ENCODE data around the gene TTLL5.

Gene TTLL5

DNA sequence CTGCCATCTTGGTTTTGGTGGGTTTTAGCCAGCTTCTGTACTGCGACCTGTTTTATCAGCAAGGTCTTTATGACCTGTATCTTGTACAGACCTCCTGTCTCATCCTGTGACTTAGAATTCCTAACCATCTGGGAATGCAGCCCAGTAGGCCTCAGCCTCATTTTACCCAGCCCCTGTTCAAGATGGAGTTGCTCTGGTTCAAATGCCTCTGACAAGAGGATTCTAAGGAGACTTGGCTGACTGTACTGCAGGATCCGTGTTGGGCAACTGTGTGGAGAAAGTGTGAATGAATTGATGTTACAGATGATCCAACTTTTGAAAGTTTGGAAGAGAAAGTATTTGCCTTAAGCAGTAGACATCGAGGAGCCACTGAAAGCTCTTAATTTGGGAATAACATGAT, 91.0 kb downstream of the TTLL5 start:
- no peak for TF ChIP-seq CTCF (IDR thresholded peaks at IDR 0.05)
- Histone ChIP-seq H3K79me2 (no peaks in the 10 kb centered on the region), H3K36me3 (ENCODE audit: control insufficient read depth, insufficient read depth, low read length) (no peaks in the 10 kb centered on the region), H3K4me2 (ENCODE audit: low read length) (no peak overlapping the region), H3K27me3 (ENCODE audit: control insufficient read depth, insufficient read depth, low read length) (no peaks in the 10 kb centered on the region), H3K4me3 (ENCODE audit: low read depth, low read length) (no peak overlapping the region), H3K27ac (no peak overlapping the region), H3K9ac (no peak overlapping the region), H3K9me3 (ENCODE audit: control insufficient read depth, low read length) (no peaks in the 10 kb centered on the region), H2AFZ (no peak overlapping the region), H3K4me1 (no peaks in the 10 kb centered on the region)

DNA sequence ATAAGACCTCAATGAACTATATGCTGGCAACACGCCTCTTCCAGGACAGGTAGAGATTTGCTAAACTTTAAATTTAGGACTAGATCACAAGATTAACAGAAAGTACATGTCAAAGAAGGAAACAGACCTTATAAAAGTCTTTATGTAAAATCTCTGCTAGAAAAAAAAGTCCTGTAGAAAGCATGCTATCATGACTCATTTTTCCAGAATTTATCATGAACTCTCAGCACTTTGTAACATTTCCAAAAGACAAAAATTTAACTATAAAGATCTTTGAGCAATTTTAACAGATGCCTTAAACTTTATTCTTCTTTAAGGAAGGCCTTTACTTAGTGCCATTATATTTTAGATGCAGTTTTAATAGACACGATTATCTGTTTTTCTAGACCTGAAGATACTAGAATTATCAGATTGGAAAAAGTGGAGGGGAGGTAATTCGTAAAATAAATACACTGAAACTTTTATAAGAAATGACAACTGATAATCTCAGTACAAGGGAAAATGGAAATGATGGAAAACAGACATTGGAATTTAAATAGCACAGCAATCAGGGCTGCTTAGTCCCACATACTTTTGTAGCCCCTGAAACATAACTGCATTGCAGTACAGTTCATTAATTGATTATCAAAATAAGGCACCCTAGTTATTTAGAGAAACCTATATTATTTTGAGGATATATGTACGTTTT, 92.0 kb downstream of the TTLL5 start:
- H3K4me2 ChIP-seq (ENCODE audit: low read length) = no peak overlapping the region
- no peaks in the 10 kb centered on the region for H3K36me3 ChIP-seq (ENCODE audit: control insufficient read depth, insufficient read depth, low read length)
- no peak overlapping the region for H3K27ac ChIP-seq
- no peak overlapping the region for H2AFZ ChIP-seq
- no peaks in the 10 kb centered on the region for H3K79me2 ChIP-seq
- no peaks in the 10 kb centered on the region for H3K4me1 ChIP-seq
- no peaks in the 10 kb centered on the region for H3K27me3 ChIP-seq (ENCODE audit: control insufficient read depth, insufficient read depth, low read length)
- TF ChIP-seq CTCF (IDR thresholded peaks at IDR 0.05) = no peak
- H3K4me3 ChIP-seq (ENCODE audit: low read depth, low read length) = no peak overlapping the region
- no peak overlapping the region for H3K9ac ChIP-seq
- no peaks in the 10 kb centered on the region for H3K9me3 ChIP-seq (ENCODE audit: control insufficient read depth, low read length)

- Histone ChIP-seq H2AFZ (no peak overlapping the region), H3K27me3 (ENCODE audit: control insufficient read depth, insufficient read depth, low read length) (no peaks in the 10 kb centered on the region), H3K79me2 (no peaks in the 10 kb centered on the region), H3K9ac (no peak overlapping the region), H3K4me3 (ENCODE audit: low read depth, low read length) (no peak overlapping the region), H3K9me3 (ENCODE audit: control insufficient read depth, low read length) (no peaks in the 10 kb centered on the region), H3K4me1 (no peaks in the 10 kb centered on the region), H3K4me2 (ENCODE audit: low read length) (no peak overlapping the region), H3K27ac (no peak overlapping the region), H3K36me3 (ENCODE audit: control insufficient read depth, insufficient read depth, low read length) (no peaks in the 10 kb centered on the region)
- TF ChIP-seq CTCF (IDR thresholded peaks at IDR 0.05) = no peak
Observed at GRCh38 chr14:75753696-75754095, 92.7 kb downstream of the TTLL5 start.

DNA sequence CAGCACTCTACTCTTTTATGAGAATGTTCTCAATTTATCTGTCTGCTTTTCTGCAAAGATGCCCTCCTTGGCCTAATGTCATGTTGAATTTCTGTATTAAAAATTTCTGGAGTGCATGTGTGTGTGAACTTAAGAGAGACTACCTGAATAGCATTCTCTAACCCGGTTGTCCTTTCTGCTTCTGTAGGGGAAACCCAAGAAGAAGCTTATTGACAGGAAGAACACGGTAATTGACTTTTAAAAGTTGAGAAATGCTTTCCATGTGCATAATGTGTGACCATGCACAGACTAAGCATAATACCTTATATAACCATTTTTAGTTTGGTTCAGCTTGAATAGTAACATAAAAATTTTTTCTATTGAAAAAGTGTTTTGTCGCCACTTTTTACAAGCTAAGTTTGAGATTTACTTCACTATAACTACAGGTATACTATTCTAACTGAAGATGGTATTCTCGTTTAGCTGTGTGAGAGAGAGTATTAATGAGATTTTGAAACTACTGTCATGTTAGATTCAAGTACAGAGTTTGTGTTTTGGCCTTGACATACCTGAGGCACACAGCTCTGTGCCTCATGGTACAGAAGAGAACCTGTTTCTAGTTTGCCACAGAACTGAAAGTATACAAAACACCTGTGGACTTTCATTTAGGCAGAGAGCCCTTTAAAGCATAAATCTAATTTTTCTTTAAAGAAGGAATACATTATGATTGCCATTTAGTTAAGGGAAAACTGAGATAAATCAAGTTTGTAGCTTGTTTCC, 96.8 kb downstream of the TTLL5 start:
- Histone ChIP-seq H3K4me3 (ENCODE audit: low read depth, low read length) (no peak overlapping the region), H3K4me1 (no peaks in the 10 kb centered on the region), H3K27ac (no peak overlapping the region), H3K4me2 (ENCODE audit: low read length) (no peak overlapping the region), H3K36me3 (ENCODE audit: control insufficient read depth, insufficient read depth, low read length) (no peaks in the 10 kb centered on the region), H2AFZ (no peak overlapping the region), H3K79me2 (no peaks in the 10 kb centered on the region), H3K9me3 (ENCODE audit: control insufficient read depth, low read length) (no peaks in the 10 kb centered on the region), H3K27me3 (ENCODE audit: control insufficient read depth, insufficient read depth, low read length) (no peaks in the 10 kb centered on the region), H3K9ac (no peak overlapping the region)
- TF ChIP-seq CTCF (IDR thresholded peaks at IDR 0.05) = no peak

All from parathyroid adenoma (tissue), 2 donors.